HG02623 (cell line): ENCODE data around the gene DOCK2.

Source experiments
- ATAC-seq: cut with Tn5 transposase; IDR thresholded peaks from one replicate; pipeline ENCODE4 v1.9.1; 2021; ENCODE audit warnings: moderate library complexity; ENCODE audit not compliant: unreplicated experiment

DOCK2 gene

DNA sequence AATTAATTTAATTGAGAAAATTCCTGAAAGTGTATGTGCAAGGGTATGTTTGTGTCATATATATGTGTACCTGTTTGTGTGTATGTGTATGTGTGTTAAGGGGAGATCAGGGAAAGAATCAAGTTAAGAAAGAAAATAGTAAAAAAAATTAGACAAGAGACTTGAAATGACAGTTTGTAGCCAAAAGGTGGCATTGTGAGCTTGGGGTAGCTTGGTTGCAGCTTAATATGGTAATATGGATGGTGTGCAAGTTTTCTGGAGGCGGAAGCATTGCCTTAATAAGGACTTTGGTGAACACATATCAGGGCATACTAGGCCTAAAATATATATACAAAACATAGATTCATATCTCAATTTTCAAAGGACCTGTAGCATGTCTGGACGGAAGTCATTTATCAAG lies 213.3 kb downstream of the DOCK2 start:
- ATAC-seq, result no peak

- no peak for ATAC-seq
Observed at GRCh38 chr5:169851321-169851850, 214.3 kb downstream of the DOCK2 start.

DNA sequence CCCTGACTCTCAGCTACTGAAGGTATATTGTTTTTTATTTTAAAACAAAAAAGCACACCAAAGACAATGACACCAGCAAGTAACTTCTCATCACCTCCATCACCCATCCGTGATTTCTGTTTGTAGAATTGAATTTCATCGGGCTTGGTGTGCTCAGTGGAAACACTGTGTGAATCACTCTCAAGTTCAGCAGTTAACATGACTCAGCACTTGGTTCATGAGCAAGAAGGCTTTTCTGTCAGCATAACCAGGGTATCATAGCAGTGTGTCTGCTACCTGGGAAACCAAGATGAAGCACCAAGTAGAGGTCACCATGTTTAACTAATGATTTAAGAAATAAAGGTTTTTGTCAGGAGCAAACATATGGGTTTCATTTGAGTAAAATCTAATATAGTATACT lies 219.5 kb downstream of the DOCK2 start:
- no peak for ATAC-seq

- peak; percentile 62 for ATAC-seq
Observed at GRCh38 chr5:169860585-169860984, 223.5 kb downstream of the DOCK2 start.

- ATAC-seq, result no peak
Observed at GRCh38 chr5:169861433-169861832, 224.4 kb downstream of the DOCK2 start.

DNA sequence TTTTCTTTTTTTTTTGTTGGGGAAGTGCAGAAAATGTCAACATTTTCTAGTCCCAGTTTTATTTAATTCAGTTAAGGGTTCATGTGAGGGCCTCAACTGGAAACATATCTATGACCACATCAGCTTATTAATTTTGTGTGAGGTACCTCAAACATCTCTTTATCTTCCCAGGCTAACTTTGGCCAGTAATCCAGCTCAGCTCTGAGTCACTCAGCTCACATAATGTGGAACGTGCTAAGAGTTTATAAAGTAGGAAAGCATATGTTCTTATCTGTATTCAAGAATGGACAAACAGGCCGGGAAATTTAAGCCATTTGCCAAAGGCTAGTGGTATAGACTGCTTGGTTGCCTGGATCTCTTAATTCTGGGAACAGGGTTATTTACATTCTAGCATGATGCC lies 224.9 kb downstream of the DOCK2 start:
- ATAC-seq, result no peak

GRCh38 chr5:169862391-169862811 lies 225.3 kb downstream of the DOCK2 start:
- ATAC-seq, result no peak

DNA sequence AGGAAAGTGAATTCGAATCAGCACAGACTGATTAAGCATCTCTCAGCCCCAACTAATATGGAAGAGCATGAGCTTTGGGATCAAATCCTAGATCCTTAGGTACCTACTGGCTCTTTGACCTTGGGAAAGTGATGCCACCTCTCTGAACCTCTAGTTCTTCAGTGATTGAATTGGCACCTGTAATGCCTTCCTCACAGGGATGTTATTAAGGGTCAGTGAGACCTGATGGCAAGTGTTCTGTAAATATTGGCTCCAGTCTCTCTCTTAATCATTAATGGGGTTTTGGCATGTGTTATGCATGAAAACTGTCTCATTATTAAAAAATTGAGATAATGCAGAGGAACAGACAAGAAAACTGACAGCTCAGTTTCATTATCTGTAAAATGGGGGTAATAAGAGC lies 227.4 kb downstream of the DOCK2 start:
- ATAC-seq, result no peak

- no peak for ATAC-seq
Observed at GRCh38 chr5:169867347-169867746, 230.3 kb downstream of the DOCK2 start.

DNA sequence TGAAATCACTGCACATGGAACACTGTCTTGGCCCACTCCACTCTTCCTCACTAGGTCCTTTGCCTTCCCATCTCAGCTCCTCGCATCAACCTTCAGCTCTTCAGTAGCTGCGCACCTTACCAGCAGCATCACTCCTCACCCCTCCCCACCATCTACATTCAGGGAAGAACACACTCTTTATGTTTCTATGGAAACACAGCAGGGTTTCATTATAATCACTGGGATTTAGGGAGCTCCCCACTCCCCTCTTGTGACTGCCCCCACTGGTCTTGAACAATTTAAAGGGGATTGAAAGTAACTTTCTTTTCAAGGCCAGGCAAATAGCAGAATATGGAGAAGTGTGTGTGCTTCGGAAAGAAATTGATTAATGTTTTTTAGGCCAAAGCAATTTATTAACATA lies 232.0 kb downstream of the DOCK2 start:
- no peak for ATAC-seq

- no peak for ATAC-seq
Observed at GRCh38 chr5:169870211-169870610, 233.1 kb downstream of the DOCK2 start.

DNA sequence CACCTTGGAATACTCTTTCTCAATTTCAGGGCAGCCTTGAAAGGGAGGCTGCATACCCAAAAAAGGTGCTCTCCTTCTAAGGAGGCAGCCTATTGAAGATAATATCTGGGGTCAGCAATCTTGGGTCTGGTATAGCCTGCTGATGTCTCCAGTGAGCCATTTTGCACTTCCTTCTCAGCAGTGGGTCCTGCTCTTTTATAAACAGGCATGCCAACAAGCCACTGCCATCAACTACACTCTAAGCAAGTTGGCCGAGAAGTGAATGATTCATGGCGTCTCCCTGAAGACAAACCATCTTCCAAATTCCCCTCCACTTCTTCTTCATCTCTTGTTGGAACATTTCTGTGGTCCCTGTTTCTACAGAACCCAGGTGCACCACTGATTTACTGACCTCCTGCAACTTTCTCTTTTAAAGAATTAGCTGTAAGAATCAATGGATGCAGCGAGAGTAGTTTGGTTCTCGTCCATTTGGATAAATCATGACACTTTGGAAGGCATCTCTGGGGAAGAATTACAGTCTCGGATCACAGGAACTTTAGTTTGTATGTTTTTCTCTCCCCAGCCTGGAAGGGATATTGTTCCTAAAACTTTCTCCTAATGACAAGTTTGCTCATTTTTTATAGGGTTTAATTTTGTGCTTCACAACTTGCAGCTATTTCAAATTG lies 234.9 kb downstream of the DOCK2 start:
- no peak for ATAC-seq

GRCh38 chr5:169873642-169874041 lies 236.6 kb downstream of the DOCK2 start:
- no peak for ATAC-seq

DNA sequence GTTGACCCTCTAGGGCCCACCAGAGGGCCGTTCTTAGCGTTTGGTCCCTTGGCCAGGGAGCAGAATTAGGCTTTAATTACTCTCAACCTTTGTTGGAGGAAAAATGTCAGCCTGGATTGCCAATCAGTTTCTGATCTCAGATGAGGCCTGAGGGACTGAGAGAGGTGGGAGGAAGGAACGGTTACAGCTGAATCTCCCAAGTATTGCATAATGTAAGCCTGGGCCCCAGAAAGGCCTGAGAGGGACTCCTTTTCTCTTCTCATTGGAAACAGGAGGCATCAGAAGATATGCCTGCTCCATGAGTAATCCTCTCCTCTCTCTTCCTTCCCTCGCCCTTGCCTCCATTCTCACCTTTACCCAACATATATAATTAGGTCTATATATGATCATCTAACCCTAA lies 237.5 kb downstream of the DOCK2 start:
- ATAC-seq, result no peak

- no peak for ATAC-seq
Observed at GRCh38 chr5:169875091-169875728, 238.1 kb downstream of the DOCK2 start.

- no peak for ATAC-seq
Observed at GRCh38 chr5:169875731-169876130, 238.7 kb downstream of the DOCK2 start.

DNA sequence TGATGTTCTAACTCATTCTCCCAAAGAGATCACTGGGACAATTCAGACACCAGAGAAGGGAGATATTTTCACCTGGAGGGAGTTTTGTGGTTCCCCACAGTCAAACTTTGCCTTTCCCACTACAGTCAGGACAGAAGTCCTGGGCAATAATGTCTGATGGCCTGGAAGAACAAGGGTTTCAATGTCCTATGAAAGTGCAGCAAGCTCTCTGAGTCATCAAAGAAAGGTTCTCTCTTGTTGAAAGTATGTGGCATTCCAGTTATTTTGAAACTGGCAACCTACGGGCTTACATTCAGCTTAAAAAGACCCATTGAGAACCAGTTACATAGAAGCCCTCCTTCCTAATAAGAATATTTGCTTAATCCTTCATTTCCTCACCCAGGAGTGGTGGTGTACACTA lies 239.3 kb downstream of the DOCK2 start:
- no peak for ATAC-seq

DNA sequence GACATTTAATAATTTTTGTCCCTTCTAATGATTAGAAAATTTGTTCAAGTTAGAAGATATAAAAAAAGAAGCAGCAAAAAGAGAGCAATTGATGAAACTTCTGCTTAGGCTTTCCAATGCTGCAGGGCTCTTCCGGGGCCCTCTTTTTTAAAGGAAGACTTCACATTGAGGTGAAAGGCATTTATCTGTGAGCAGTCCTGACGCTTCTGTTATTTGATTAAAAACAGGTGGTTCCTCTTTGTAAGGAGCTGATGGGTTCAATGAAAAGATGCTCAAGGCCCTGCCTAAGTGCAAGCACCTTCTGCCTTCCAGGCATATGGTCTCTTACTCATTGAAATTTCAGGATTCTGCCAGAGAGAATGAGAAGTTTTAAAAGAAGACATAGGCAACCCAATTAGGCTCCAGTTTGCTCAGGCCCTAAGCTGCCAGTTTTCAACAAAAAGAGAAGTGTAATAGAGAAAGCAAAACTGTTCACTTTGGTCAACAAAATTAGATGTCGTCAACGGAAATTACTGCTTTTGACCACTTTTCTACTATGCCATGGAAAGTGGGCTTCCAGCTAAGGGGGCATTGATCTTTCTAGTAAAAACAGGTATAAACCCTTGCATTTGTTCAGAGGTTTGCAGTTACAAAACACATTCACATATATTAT lies 243.1 kb downstream of the DOCK2 start:
- no peak for ATAC-seq

- no peak for ATAC-seq
Observed at GRCh38 chr5:169880785-169881184, 243.7 kb downstream of the DOCK2 start.

DNA sequence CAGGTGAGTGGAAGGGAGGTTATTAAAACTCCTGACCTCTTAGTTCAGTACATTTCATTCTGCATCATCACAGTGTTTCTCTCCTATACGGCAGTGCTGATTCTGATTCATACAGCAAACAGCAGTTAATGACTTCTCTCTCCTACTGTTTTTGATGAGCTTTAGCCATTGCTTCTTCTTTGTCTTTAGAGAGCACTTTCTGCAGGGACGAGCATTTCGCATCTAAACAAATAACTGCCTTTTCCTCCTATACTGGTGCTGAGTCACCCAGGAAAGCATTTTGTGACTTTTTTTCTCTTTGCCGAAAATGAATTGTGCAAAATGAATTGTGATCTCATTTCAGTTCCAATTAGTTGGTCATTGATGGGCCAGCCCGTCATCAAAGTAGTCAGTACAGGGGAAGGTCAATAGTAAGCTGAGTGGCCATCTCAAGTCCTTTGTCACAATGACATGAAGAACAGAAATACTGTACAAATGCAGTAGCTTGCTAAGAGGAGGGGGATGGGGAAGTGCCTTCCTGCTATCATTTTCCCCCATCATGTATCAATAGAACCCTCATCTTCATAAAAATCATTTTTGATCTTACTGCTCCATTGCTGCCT lies 244.7 kb downstream of the DOCK2 start:
- no peak for ATAC-seq

DNA sequence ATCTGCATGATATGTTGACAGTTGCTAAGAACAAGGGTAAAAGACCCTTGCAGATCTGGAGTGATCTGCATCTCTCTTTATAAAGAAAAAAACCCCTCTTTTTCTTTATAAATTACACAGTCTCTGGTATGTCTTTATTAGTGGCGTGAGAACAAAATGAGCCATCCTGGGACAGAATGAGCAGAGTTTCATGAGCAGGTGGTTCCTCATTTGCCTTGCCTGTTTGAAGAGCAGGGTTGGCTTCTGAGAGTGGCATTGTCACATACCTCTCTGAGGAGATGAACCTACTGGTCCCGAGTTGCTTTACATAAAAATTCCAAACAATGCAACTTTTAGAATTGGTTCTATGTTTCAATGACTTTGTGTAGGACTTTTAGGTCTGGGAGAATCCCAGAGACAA lies 249.0 kb downstream of the DOCK2 start:
- peak; percentile 47 for ATAC-seq

DNA sequence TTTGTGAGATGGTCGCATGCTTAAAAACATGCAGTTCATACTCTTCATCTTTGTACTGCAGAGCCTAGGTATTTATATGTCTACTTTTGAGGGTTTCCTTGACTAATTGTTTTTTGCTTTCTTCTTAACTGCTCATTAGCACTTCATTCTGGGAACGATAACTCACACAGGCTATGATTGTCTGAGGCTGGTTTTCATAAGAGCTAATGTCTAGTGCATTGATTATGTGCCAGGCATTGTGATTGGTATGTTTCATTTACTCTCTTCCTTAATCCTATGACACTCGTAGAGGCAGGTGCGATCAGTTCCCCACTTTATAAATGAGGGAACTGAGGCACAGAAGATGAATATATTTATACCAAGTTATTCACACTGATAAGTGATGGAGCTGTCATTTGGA lies 249.6 kb downstream of the DOCK2 start:
- no peak for ATAC-seq
